GM03348 (cell line): ENCODE data around the gene MRPL14.

Experiments used
- DNase-seq: peaks from one replicate; pipeline ENCODE4 v3.0.0; 2012; ENCODE audit warnings: low spot score

The MRPL14 gene

DNA sequence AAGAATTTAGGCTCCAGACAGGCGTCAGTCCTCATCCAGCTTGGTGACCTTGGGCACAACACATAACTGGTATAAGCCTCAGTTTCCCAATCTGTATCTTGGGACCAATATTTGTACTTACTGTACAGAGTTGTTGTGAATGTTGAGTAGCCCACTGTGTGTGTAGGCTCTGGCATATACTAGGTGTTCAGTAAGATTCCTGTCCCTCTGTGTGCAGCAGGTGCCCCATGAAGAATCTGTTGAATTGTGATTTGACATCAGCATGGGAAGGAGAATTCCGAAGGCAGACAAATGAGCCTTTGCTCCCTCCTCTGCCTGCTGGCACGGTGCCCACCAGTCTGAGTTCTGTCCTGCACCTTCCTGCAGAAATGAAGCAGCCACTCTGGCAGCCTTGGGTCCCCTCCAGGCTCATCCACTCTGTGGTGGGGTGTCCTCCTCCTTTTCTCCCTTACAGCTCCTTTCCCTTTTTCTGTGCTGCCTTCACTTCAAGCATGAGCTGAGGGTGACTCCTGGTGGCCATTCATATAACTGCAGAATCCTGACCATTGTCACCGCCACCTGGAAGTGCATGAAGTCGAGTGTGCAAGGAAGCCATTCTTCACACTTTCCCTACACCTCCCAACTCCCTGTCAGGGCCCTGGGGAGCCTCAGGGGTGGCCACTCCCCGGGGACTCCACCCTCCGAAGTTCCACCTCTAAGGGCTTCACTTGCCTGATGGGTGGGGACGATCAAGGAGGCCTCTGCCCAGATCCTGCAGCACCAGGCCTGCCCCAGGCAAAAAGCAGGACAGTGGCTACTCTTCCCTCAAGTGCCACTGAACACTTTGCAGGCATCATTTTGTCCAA, 48.2 kb downstream of the MRPL14 start:
- peak; percentile 84 for DNase-seq

GRCh38 chr6:44078219-44078826, 48.9 kb downstream of the MRPL14 start:
- no peak for DNase-seq

DNA sequence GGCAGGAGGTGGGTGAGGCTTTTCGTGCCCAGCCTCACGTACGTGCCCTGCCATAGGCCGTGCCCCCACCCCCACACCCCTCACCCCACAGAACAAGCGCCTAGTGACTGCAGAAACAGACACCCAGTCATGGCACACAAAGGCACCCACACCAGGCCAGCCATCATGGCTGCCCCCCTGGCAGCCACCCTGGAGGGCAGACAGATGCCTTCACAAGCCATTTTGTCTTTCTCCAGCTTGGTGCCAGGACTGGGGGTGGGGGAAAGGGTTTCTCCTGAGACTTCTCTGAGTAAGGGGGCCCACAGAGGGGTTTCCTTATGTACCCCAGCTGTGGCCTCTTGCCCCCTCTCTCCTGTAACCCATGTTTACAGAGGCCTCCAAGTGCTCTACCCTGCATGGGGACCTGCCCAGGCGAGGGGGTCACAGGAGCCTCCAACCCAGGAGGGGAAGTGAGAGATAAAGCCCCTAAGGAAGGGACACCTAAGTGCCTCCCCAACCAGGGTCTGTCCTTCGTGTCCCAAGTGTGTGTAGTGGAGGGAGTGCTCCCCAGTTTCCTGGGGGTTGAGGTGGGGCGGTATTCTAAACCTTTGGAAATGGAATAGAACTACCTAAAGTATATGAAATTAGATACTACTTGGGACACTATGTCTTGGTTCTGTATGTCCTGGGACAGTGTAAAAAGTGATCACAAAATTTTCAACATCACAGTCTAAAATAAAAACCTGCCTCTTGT, 49.9 kb downstream of the MRPL14 start:
- no peak for DNase-seq

DNA sequence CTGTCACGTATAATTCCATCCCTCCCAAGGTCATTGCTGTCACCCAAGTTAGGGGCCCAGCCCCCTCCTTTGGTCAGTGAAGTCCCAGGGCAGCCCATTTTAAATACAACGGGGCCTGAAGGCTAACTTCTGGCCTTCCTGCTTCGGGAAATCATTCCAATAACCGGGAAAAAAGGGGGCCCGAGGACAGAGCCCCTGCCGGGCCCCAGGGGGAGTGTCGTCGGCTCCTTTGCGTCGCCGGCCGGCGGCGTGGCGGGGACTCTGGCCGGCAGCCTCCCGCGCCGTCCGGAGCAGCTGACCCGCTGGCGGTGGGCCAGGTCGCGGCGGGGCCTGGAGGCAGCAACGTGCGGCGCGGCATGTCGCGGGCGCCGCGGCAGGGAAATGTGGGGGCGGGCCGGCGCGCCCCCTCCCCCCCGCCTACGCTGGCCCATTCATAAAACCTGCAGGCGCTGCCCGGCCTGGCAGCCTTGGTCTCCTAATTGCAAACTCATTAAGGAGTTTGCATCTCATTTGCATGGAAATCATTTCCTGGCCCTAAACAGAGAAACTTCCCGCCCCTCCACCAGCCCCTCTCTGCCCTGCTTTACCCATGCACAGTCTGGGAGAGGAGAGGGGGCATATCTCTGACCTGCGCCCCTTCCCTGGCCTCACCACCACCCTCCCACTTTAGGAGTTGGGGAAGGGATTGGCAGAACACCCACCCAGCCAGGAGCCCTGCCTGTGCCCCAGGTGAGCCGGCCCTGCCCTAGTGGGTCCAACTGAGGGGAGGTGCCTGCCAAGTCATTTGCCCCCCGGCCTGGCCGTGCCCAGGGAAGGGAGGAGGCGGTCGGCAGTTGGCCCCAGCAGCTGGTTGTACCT, 50.7 kb downstream of the MRPL14 start:
- DNase-seq, result peak; percentile 56

- DNase-seq, result no peak
Observed at GRCh38 chr6:44075647-44076355, 51.5 kb downstream of the MRPL14 start.

DNA sequence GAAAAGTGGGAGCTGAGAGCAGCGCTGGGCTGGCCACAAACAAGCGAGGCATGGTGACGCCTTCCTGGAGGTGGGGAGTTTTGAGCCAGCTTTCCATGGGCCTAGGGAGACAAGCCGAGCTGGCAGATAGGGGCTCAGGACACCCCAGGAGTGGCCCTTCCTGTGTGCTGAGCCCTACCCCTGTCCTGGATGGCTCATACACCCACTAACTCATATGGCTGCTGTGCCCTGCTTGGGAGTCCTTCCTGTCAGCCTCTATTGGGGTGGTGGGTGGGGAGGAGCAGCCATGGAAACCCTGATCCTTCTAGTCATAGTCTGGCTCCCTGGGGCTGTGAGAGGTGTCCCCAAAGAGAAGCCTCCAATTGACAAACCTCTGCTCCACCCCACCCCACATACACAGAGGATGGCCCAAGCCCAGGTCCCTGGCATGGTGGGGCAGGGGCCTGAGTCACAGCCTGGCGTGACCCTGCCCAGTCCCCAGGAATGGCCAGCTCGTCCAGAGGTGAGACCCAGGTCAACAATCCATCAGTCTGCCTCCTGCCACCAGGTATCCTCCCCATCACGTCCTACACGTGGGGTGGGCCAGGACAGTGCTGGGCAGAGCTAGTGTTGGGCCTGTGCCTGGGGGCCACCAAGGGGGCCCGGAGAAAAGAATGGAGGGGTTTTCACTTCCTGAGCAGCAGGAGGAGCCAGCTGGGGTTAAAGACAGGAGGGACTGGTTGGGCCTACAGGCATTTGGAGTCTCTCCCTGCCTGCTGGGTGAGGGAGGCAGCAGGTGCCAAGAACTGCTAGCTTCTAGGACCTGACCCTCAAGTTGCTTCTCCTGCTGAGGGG, 52.2 kb downstream of the MRPL14 start:
- no peak for DNase-seq

DNA sequence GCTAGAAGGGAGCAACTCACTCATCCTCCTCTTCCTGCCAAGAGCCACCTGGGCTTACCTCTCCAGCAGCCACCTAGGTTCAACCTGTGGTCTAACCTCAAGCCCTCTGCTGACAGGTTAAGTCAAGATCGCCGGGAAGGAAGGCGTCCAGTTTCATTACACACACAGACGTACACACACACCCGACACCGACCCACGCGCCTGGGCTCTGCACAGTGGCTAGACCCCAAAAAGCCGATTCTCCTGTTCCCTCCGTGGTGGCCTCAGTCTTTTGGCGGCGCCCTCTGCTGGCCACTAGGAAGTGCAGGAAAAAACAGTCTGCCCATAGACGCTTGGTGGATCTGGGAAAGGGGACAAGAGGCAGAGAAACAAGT, 52.8 kb downstream of the MRPL14 start:
- peak; percentile 89 for DNase-seq

DNA sequence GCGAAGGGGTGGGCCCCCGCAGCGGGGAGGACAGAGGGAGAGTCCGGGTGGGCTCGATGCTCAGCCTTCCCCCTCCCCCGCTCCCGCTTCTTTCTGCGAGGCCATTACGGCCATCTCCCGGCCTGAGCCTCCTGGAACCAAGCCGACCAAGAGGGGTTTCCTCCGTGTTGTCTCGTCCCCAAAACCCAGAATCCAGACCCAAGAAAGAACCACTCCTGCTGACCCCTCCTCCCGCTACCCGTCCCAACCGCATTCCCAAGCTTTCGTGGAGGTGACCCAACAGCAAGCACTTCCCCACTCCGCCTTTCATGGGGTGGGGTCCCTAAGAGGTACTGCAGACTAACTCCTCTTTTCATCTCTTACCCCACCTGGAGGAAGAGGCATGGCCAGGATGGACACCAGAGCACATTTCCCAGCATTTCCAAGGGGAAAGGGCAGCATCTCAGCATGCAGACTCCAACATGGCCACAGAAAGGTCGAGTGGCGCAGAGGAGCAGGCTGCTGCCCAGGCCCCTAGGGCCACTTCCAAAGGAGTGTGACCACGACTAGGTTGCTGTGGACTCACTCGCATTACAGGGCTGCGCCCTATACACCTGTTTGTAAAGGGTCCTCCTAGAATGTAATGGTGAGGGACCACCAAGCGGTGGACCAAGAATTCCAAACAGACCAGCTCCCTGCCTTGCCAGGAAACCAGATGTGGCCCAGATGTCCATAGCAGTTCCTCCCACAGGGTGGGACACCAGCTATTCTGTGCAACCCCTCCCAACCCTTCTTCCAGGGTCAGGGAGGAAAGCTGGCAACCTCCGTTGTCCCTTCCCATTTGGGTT, 53.4 kb downstream of the MRPL14 start:
- peak; percentile 55 for DNase-seq

GRCh38 chr6:44072959-44073611, 54.2 kb downstream of the MRPL14 start:
- DNase-seq, result peak; percentile 97

DNA sequence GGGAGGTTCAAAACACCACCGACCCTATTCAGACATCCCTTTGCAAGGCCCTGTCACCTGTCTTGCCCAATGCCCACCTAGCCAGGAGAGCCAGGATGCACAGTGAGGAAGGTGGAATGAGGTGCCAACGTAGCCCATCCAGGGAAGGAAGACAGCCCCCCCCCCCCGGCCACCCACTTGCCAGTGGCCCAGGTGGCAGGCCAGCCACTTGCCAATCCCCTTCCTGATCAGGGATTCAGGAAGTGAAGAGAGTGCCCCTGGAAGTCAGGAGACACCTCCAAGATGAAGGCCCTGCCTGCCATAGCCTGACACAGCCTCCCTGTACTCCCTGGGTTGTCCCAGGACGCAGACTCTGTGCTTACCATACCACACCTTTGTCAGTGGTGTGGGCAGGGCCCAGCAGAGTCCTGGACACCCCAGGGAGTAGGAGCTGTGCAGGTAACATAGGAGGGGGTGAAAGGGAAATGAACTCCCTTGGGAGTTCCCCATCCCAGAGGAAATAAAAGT, 54.7 kb downstream of the MRPL14 start:
- DNase-seq, result no peak

- peak; percentile 87 for DNase-seq
Observed at GRCh38 chr6:44071670-44072451, 55.4 kb downstream of the MRPL14 start.

- DNase-seq, result no peak
Observed at GRCh38 chr6:44068607-44069296, 58.5 kb downstream of the MRPL14 start.

DNA sequence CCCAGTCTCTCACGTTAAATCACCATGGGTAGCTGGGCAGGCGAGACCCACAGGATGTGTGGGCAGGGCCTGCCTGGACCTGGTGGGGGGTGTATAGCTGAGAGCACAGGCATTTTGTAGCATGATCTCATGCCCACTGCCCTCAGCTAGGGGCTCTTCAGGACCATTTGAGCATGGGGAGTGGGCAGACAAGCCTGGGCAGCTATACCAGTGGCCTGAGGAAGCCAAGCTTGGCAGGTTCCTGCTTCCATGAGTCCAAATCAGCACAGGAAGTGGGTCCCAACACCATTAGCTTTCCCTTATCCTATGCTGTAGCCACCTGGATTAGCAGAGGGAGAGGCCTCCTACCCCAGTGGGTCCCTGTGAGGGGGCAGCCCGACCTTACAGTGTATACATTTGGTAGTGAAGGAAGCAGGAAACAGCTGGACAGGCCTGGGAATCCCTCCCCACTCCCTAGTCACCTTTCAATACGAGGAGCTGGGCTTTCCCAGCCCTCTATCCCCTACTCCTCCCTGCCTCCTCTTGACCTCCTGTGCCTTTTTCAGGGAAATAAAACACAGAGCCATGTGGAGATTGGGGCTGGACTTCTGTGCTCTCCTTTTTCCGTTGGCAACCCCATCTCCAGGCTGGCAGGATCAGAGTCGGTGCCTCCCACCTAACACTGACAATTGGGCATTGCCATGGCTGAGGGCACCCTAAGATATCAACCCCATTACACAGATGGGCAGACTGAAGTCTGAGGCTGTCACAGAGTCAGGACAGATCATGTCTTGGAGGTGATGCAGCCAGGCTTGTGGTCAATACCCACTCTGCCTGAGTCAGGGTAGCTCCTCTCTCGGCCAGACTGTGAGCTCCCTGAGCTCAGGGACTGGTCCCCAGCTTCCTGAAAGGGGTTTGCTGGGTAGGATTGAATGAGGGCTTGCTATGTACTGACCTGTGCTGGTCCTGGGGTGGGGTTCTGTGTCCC, 59.8 kb downstream of the MRPL14 start:
- DNase-seq, result no peak

DNA sequence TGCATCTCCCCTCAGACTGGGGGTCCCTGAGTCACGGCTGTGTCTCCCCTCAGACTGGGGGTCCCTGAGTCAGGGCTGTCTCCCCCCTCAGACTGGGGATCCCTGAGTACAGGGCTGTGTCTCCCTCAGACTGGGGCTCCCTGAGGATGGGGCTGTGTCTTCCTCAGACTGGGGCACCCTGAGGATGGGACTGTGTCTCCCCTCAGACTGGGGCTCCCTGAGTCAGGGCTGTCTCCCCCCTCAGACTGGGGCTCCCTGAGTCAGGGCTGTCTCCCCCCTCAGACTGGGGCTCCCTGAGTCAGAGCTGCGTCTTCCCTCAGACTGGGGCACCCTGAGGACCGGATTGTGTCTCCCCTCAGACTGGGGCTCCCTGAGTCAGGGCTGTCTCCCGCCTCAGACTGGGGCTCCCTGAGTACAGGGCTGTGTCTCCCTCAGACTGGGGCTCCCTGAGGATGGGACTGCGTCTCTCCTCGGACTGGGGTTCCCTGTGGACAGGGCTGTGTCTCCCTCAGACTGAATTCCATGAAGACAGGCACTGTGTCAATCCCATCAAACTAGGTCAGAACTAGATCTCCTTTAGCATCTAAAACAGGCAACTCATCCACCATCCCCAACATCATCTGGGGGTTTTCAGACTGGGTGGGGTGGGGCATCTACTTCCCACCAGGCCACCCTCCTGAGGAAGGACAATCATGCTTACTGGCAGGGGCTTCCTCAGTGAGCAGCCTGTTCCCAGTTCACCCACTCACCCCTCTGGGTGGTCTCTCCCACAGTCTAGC, 60.7 kb downstream of the MRPL14 start:
- DNase-seq, result no peak

DNA sequence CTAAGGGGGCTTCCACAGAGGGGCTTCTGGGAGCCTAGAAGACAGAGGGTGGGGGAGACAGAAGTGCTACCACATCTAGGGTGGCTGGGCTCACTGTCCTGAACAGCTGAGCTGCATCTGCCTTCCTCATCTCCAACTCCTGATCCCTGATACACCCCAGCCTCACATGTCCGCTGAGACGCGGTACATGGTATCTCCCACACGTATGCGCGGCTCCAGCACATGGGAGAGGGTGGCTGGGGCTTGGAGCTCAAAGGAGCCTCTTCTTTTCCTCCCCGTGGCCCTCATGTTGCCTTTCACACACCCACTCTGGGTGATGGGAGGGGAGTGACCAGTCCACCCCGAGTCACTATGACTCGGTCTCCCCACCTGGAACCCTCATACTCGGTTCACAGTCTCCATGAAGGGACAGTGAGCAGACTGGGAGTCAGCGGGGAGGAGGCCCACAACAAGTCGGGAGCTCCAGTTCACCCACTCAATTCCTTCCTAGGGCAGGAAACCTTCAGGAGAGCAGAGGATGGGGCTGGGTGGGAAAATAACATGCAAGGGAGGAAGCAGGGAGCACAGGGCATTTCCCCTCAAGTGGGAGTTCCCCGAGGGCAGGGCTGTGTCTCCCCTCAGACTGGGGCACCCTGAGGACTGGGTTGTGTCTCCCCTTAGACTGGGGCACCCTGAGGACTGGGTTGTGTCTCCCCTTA, 61.7 kb downstream of the MRPL14 start:
- no peak for DNase-seq
